ENCODE results near the gene RAB3GAP2. TPM values are rescaled to one million over a fixed set of nuclear protein-coding genes. Genes with fewer than 3 reads are reported as not detected.
"Not testable (repeated sequence)": the region's sequence is repeated elsewhere in the genome, so short reads cannot be mapped to it uniquely, and the experiment has no call there.

Gene RAB3GAP2
- total RNA-seq, 4 donors from 2014 or later, result 19.9 to 35.3 (median 27.3) TPM

GRCh38 chr1:220170836-220171526 lies 101.3 kb downstream of the RAB3GAP2 start:
- no peak for TF ChIP-seq CTCF (IDR thresholded peaks at IDR 0.05)
- Histone ChIP-seq H3K36me3 (peaks cover 3 to 80% of the 10 kb centered on the region in 2 donors), H3K9me3 (no peaks in the 10 kb centered on the region), H3K4me1 (no peaks in the 10 kb centered on the region), H3K27ac (no peak overlapping the region), H3K27me3 (no peaks in the 10 kb centered on the region), H3K4me3 (no peak overlapping the region)
- WGBS, 2 donors (ENCODE audit: low coverage in 1 of 2), result 67 to 92% methylated on average over 1 of the region's 1 CpG
- no peak for ATAC-seq

- not testable (repeated sequence) for H3K27ac ChIP-seq, H3K4me1 ChIP-seq, H3K4me3 ChIP-seq, H3K9me3 ChIP-seq, ATAC-seq, H3K27me3 ChIP-seq
- peaks cover 3 to 84% of the 10 kb centered on the region in 2 donors for H3K36me3 ChIP-seq
- 95 to 97% methylated on average over 4 of the region's 4 CpGs for WGBS, 2 donors (ENCODE audit: low coverage in 1 of 2)
Measured at GRCh38 chr1:220169887-220170286, 102.4 kb downstream of the RAB3GAP2 start.

GRCh38 chr1:220166853-220167252 lies 105.4 kb downstream of the RAB3GAP2 start:
- WGBS, 2 donors (ENCODE audit: low coverage in 1 of 2), result 75 to 79% methylated on average over 3 of the region's 4 CpGs
- Histone ChIP-seq H3K27me3 (no peaks in the 10 kb centered on the region), H3K36me3 (peaks cover 3 to 83% of the 10 kb centered on the region in 2 donors), H3K4me1 (no peaks in the 10 kb centered on the region), H3K27ac (no peak overlapping the region), H3K4me3 (no peak overlapping the region), H3K9me3 (no peaks in the 10 kb centered on the region)
- TF ChIP-seq POLR2A (IDR thresholded peaks at IDR 0.05), result no peak
- no peak for TF ChIP-seq EP300 (IDR thresholded peaks at IDR 0.05)
- TF ChIP-seq POLR2AphosphoS5 (IDR thresholded peaks at IDR 0.05), result no peak
- TF ChIP-seq CTCF (IDR thresholded peaks at IDR 0.05), result no peak
- ATAC-seq, result no peak

GRCh38 chr1:220164517-220164916 lies 107.7 kb downstream of the RAB3GAP2 start:
- Histone ChIP-seq H3K4me3 (no peak overlapping the region), H3K36me3 (peaks cover 7 to 77% of the 10 kb centered on the region in 2 donors), H3K27ac (no peak overlapping the region), H3K9me3 (no peaks in the 10 kb centered on the region), H3K27me3 (no peaks in the 10 kb centered on the region), H3K4me1 (no peaks in the 10 kb centered on the region)
- no peak for ATAC-seq
- TF ChIP-seq EP300 (IDR thresholded peaks at IDR 0.05), result no peak
- no peak for TF ChIP-seq POLR2A (IDR thresholded peaks at IDR 0.05)
- no peak for TF ChIP-seq POLR2AphosphoS5 (IDR thresholded peaks at IDR 0.05)
- no peak for TF ChIP-seq CTCF (IDR thresholded peaks at IDR 0.05)
- 32 to 59% methylated on average over 2 of the region's 2 CpGs for WGBS, 2 donors (ENCODE audit: low coverage in 1 of 2)

- peaks cover 6 to 78% of the 10 kb centered on the region in 2 donors for H3K36me3 ChIP-seq
- WGBS, 2 donors (ENCODE audit: low coverage in 1 of 2), result 63 to 71% methylated on average over 1 of the region's 1 CpG
Measured at GRCh38 chr1:220164116-220164515, 108.1 kb downstream of the RAB3GAP2 start.

More at GRCh38 chr1:220164116-220164515, 108.1 kb downstream of the RAB3GAP2 start:
- Histone ChIP-seq H3K27ac (no peak overlapping the region), H3K27me3 (no peaks in the 10 kb centered on the region), H3K4me1 (no peaks in the 10 kb centered on the region), H3K4me3 (no peak overlapping the region), H3K9me3 (no peaks in the 10 kb centered on the region)
- no peak for ATAC-seq
- TF ChIP-seq POLR2A (IDR thresholded peaks at IDR 0.05), result no peak
- TF ChIP-seq POLR2AphosphoS5 (IDR thresholded peaks at IDR 0.05), result no peak
- TF ChIP-seq CTCF (IDR thresholded peaks at IDR 0.05), result no peak
- TF ChIP-seq EP300 (IDR thresholded peaks at IDR 0.05), result no peak

Data from gastroesophageal sphincter (tissue), 4 donors.